Measurements from ENCODE around the gene SLC22A23.

SLC22A23 gene

GRCh38 chr6:3468585-3468984 lies 11.7 kb upstream of the SLC22A23 start:
- no peak for DNase-seq

DNA sequence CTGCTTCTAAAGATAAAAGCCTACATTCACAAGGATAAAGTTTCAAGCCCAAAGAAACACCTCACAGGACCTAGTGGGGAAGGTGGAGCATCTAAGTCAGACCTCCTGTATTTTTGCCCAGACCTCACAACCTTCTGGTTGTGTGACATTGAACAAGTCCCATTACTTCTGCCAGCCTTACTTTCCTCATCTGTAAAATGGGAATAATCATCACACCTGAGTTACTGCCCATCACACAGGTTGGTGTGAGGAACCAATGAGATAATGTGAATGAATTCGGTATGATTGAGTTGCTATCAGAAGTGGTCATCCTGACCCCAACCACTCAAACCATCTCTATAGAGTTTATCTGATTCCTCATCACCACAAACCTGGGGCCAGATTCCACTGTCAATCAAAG lies 11.1 kb upstream of the SLC22A23 start:
- no peak for DNase-seq

DNA sequence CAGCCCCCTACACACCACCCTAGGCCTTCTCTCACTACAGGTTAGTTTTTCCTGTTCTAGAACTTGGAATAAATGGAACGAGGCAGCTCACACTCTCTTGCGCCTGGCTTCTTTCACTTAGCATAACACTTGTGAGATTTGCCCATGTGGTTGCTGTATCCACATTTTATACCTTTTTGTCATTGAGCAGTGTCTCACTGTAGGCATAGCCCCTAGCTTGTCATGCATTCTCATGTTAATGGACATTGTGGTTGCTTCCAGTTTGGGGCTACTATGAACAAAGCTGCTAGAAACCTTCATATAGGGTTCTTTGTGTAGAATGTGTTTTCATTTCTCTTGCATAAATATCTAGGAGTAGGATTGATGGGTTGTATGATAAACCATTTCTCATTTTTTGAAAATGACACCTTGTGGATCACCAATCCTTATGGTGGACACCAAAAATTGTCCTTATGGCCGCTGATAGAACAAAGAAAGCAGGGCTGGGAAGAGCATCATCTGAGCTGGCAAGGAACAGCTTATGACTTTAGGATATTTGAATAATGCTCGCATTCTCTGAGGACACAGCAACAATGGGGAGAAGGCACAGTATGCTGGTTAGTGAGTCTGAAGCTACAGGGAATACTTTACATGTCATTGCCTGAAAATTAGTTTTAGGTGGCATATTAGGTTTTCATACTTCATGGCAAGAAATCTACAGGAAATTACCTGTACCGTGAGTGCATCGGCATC lies 9.8 kb upstream of the SLC22A23 start:
- DNase-seq, result no peak

DNA sequence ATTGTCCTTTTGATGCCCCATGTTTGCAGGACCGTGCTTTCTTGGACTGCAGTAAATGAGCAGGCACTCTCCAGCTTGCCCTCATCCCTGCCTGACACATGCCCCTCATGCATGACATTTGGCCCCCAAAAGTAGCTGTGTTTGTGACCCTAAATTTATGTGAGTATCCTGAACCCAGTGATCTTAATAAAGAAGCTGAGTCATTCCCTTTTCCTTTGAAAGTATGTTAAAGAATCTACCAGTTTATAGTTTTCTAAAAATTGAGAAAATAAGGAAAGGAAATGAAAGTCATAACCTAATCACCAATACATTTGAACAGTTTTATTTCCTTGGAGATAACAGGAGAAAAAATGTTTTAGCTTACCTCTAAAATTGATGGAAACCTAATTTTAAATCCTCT lies 3.4 kb upstream of the SLC22A23 start:
- DNase-seq, result no peak

DNA sequence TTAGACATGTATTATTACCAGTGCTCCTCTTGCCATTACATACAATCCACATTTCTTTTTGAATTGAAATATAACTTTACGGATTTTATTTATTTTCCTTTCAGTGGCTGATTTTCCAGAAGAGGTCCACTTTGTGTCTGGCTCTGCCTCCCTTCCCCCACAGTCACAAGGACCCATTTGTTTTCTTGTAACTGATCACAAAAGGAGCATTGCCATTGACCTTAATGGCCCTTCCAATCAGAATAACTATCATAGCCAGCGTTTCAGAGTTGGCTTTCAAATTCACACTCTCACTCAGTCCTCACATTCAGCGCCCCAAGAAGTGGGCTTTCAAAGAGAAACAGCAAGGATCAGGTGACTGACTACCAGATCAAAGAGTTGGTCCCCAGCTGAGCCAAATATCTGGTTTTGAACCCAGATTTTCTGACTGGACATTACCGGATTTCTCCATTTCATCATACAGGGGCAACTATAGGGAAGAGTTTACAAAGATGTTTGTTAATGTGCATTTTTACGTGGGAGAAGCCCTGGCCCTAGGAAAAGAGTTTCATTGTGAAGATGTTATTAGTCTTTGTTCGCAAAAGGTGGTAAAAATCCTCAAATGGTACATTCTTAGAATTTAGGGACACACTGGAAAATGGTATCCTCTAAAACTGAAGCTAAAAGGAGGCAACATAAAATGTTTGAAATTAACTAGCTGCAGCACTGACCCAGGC lies 2.0 kb upstream of the SLC22A23 start:
- DNase-seq, result no peak

- no peak for DNase-seq
Measured at GRCh38 chr6:3457710-3458602, 1.1 kb upstream of the SLC22A23 start.

- no peak for DNase-seq
Measured at GRCh38 chr6:3456395-3456897, 404 bp downstream of the SLC22A23 start.

- no peak for DNase-seq
Measured at GRCh38 chr6:3455569-3456394, 1.1 kb downstream of the SLC22A23 start.

DNA sequence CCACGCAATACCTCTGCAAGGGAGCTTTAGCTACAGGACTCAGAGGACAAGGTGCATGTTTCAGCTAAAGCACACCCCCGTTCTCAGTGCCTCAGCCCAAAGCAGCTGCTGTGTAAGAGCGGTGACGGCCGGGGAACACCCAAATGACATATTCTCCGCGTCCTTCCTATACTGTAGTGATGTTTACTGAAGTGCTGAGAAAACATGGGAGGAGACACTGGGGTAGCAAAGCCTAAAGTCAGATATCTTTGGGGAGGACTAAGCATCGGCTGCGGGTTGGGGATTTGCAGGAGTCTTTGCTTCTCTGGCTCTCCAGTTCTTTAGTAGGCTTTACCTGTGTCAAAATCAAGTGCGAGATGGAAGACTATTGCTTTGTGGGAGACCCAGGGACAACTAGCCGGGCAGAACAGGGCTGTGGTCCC lies 1.7 kb downstream of the SLC22A23 start:
- DNase-seq, result no peak

- DNase-seq, result no peak
Measured at GRCh38 chr6:3454273-3455010, 2.4 kb downstream of the SLC22A23 start.

DNA sequence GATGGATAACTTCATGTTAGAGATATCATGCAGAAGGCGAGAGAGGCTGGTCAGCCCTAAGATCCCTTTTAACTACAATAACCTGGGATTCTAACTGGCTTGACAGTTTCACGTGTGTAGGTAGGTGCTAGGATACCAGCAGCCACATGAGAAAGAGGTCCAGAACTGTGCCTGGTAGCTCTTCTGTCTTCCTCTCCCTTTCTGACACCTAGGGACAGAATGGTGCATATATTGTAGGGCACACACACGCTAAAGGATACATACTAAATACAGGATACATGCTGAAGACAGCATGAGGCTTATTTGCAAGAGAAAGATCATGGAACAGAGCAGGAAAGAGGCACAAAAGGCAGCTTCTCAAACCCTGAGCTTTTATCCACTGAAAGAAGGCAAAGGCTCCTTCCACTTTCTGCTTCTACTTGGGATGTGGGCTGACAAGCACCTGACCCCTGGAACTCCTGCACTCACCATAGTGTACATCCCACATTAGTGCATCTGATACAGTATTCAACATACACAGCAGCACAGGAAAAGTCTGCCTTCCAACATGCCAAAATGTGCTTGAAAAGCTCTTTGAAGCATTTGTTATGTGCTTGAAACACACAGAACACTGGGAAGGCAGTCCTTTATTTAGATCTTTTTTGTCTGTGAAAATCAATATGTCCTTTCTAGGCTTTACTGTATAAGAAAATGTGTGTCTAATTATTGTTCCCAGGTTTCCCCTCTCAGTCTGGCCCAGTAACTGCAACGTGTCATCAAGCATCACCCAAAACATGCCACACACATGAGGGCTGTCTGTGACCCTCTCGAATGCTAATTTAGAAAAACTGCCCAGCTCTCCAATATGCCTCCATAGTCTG lies 3.2 kb downstream of the SLC22A23 start:
- DNase-seq, result no peak

GRCh38 chr6:3451498-3451897 lies 5.4 kb downstream of the SLC22A23 start:
- DNase-seq, result no peak

GRCh38 chr6:3450888-3451287 lies 6.0 kb downstream of the SLC22A23 start:
- DNase-seq, result no peak

DNA sequence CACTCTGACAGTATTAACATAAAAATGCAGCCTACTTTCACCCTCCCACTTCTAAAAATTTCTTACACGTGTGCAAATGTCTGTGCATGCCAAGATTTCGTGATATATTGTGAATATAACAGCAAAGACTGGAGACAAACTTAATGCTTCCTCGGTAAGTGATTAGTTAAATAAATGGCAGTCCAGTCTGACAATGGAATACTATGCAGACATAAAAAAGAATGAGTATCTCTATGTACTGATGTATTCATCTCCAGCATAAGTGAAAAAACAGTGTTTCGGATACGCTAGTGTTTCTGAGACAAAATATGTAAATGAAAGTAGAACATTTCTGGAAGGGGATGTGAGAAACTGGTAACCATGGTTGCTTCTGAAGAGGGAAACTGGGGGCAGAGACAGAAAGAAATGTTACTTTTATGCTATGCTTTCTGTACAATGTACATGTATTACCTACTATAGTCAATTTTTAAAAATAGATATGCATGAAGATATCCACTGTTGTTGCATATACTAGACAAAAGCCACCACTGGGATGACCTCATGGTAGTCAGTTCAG lies 7.0 kb downstream of the SLC22A23 start:
- no peak for DNase-seq

DNA sequence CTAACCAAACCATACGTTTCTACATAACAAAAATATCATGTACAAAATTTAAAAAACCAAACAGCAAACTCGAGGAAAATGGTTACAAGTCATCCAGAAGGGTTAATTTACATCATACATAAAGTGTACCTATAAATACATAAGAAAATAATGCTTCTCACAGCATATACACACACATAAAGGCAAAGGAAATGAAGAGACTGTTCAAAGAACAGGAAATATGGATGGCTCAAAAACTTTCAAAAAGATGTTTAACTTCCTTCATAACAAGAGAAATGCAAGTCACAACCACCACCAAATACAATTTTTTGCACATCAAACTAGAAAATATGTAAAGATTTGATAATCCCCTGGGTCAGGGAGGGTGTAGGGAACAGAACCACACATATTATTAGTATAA lies 7.5 kb downstream of the SLC22A23 start:
- DNase-seq, result no peak

GRCh38 chr6:3447005-3447404 lies 9.8 kb downstream of the SLC22A23 start:
- no peak for DNase-seq

DNA sequence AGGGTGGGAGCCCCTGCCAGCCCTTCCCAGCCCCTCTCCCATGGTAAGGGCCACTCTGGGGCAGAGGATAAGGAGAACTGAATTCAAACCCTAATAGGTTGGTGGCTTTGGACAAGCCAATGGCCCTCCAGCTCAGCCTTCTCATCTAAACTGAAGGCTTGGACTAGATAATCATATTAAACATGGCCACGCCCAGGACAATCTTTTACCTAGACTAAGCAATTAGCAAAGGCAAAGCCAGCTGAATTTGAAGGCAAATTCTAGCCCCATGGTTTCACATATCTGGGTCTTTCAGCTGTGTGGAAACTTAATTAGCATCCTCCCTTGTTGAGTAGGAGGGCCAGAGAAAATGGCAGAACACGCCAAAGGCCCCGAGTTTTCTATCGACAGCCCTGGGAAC lies 10.7 kb downstream of the SLC22A23 start:
- DNase-seq, result no peak

DNA sequence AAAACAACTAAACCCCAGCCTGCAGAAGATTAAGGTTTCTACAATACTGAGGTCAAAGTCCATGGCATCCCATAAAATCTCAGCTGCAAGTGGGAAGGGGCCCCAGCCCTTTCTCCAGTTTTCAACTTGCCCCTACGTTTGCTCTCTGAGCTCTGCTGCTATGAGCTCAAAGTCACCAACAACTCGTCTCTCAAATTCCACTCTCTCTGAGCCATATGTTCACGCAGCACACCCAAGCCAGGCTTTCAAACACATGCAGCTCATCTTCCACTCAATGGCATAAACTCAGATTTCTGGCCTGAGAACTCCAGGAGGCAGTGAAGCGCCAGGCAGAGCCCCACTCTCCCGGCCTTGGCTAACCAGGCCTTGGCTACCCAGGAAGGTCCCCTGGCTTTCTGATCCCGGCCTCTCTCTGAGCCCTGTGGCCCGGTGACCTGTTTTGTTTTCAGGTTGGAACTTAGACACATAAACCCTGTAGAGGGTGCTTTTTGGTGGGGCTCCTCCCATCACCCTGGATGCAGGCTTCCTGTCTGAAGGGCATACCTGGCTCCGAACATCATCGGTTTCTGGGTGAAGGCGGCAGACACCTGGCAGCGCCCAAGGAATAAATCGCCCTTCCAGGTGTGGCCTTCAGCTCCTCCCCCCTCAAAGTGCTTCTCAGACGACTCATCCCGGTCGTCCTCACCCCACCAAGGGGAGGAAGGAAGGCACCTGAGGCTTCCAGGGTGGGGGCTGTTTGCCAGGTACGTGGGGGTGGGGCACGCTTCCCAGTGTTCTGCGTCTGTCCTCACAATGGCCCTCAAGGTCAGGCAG lies 12.4 kb downstream of the SLC22A23 start:
- no peak for DNase-seq

GRCh38 chr6:3443221-3443515 lies 13.7 kb downstream of the SLC22A23 start:
- no peak for DNase-seq
